ENCODE data around the gene PRKG1. TPM values are rescaled to one million over a fixed set of nuclear protein-coding genes. Genes with fewer than 3 reads are reported as not detected.

Gene PRKG1
- total RNA-seq, 2 donors from 2014 or later = 1.3 to 2.7 TPM

DNA sequence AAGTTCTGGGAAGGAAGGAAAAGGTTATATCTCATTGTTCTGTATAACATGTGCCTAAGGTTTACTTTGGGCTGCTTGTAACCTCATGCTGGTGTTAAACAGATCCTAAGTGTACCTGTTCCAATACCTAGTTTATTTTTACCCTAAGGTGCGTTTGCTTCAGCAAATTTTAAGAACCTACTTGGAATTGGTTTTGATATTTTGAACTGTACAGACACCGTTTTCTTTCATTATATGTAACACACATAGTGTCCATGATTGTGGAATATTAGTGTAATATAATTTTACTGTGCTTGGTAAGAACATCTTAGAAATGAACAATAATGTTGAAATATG, 954.2 kb downstream of the PRKG1 start:
- H3K4me3 Mint-ChIP-seq = no peak overlapping the region
- no peaks in the 10 kb centered on the region for H3K27me3 Mint-ChIP-seq (ENCODE audit: insufficient read depth)
- Histone ChIP-seq H3K27ac (ENCODE audit: low read depth, low read length) (no peak overlapping the region), H3K4me1 (ENCODE audit: control insufficient read depth, insufficient read depth, low read length) (no peaks in the 10 kb centered on the region), H3K36me3 (ENCODE audit: control insufficient read depth, insufficient read depth, low read length) (no peaks in the 10 kb centered on the region), H3K4me3 (ENCODE audit: low read length) (no peak overlapping the region), H3K9ac (ENCODE audit: extremely low read depth, low read length, poor library complexity, severe bottlenecking) (no peak overlapping the region), H3K27me3 (ENCODE audit: control insufficient read depth, insufficient read depth, low read length, poor library complexity, severe bottlenecking) (no peaks in the 10 kb centered on the region), H3K9me3 (ENCODE audit: control insufficient read depth, low read length) (no peaks in the 10 kb centered on the region)
- TF ChIP-seq, protein P1, sequence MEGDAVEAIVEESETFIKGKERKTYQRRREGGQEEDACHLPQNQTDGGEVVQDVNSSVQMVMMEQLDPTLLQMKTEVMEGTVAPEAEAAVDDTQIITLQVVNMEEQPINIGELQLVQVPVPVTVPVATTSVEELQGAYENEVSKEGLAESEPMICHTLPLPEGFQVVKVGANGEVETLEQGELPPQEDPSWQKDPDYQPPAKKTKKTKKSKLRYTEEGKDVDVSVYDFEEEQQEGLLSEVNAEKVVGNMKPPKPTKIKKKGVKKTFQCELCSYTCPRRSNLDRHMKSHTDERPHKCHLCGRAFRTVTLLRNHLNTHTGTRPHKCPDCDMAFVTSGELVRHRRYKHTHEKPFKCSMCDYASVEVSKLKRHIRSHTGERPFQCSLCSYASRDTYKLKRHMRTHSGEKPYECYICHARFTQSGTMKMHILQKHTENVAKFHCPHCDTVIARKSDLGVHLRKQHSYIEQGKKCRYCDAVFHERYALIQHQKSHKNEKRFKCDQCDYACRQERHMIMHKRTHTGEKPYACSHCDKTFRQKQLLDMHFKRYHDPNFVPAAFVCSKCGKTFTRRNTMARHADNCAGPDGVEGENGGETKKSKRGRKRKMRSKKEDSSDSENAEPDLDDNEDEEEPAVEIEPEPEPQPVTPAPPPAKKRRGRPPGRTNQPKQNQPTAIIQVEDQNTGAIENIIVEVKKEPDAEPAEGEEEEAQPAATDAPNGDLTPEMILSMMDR (conservative IDR thresholded peaks at IDR 0.05) = no peak
- H3K9me3 Mint-ChIP-seq = peaks cover 20% of the 10 kb centered on the region
- H3K27ac Mint-ChIP-seq = no peak overlapping the region
- H3K4me1 Mint-ChIP-seq = peaks cover 4% of the 10 kb centered on the region
- 92% methylated on average over 2 of the region's 2 CpGs; no CpG with 5 or more reads in 1 of the 2 experiments for WGBS, 2 experiments (ENCODE audit: insufficient coverage in 1 of 2, insufficient read length in 1 of 2)
- H3K36me3 Mint-ChIP-seq (ENCODE audit: low read depth) = peaks cover 2% of the 10 kb centered on the region
- DNase-seq = no peak

DNA sequence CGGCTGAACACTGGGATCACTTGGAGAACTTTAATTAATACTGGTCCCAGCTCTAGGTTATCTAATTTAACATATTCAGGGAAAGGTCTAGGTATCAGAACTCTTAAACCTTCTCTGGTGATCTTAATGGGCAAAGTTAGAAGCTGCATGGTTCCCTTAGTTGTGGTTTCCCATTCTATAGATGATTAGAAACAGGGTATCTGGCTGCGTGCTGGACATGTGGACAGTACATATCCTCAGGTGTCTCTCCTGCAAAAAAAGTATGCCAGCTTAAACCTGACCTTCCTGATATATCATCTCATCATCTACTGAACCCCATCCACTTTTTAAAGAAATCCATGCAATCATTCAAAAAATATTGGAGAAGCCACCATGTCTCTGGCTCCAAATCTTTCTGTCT, 955.3 kb downstream of the PRKG1 start:
- Mint-ChIP-seq H3K4me1 (peaks cover 13% of the 10 kb centered on the region), H3K36me3 (ENCODE audit: low read depth) (no peaks in the 10 kb centered on the region), H3K9me3 (peaks cover 10% of the 10 kb centered on the region), H3K4me3 (no peak overlapping the region), H3K27me3 (ENCODE audit: insufficient read depth) (no peaks in the 10 kb centered on the region), H3K27ac (no peak overlapping the region)
- Histone ChIP-seq H3K4me3 (ENCODE audit: low read length) (no peak overlapping the region), H3K27me3 (ENCODE audit: control insufficient read depth, insufficient read depth, low read length, poor library complexity, severe bottlenecking) (no peaks in the 10 kb centered on the region), H3K9me3 (ENCODE audit: control insufficient read depth, low read length) (no peaks in the 10 kb centered on the region), H3K36me3 (ENCODE audit: control insufficient read depth, insufficient read depth, low read length) (no peaks in the 10 kb centered on the region), H3K9ac (ENCODE audit: extremely low read depth, low read length, poor library complexity, severe bottlenecking) (no peak overlapping the region), H3K27ac (ENCODE audit: low read depth, low read length) (no peak overlapping the region), H3K4me1 (ENCODE audit: control insufficient read depth, insufficient read depth, low read length) (no peaks in the 10 kb centered on the region)
- TF ChIP-seq, protein P1 (conservative IDR thresholded peaks at IDR 0.05) = no peak
- DNase-seq = no peak
- WGBS, 2 experiments (ENCODE audit: insufficient coverage in 1 of 2, insufficient read length in 1 of 2) = 75% methylated on average over 2 of the region's 2 CpGs

DNA sequence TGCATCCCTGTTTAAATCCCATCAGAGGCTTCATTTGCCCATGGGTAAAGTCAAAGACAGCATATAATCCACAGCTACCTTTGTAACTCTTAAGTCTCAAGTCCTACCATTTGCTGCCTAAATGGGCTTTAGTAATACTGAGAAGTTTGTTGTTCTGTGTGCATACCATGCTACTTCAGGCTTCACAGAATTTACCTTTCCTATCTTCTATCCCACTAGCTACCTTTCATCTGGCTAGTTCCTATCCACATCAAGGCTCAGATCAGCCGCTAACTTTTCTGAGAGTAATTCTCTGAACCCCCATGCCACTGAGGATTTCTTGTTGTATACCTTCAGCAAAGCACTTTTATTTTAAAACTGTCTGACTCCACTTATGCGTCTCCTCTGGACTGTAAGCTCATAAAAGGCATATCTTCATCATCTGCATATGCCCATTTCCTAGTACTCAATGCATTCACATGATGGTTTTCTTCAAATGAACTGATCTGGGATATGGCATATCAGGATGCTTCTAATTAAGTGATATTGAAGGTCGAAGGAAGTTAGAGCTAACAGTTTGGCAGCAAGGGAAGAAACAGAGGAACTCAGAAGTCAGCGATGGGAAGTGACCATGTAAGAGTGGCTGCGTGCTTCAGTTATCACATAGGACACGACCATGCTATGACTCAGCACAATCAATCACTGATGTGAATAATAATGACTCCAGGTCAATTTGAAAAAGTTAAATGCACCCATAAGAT, 955.9 kb downstream of the PRKG1 start:
- H3K27me3 Mint-ChIP-seq (ENCODE audit: insufficient read depth) = no peaks in the 10 kb centered on the region

More for the DNA sequence above, 955.9 kb downstream of the PRKG1 start:
- no peak overlapping the region for H3K27ac ChIP-seq (ENCODE audit: low read depth, low read length)
- no peak for DNase-seq
- Mint-ChIP-seq H3K27ac (no peak overlapping the region), H3K36me3 (ENCODE audit: low read depth) (peaks cover under 1% of the 10 kb centered on the region), H3K9me3 (peaks cover 7% of the 10 kb centered on the region), H3K4me1 (peaks cover 16% of the 10 kb centered on the region), H3K4me3 (no peak overlapping the region)
- 69 to 76% methylated on average over 5 to 6 of the region's 6 CpGs for WGBS, 2 experiments (ENCODE audit: insufficient coverage in 1 of 2, insufficient read length in 1 of 2)
- H3K36me3 ChIP-seq (ENCODE audit: control insufficient read depth, insufficient read depth, low read length) = no peaks in the 10 kb centered on the region
- no peak overlapping the region for H3K4me3 ChIP-seq (ENCODE audit: low read length)
- no peak overlapping the region for H3K9ac ChIP-seq (ENCODE audit: extremely low read depth, low read length, poor library complexity, severe bottlenecking)
- H3K4me1 ChIP-seq (ENCODE audit: control insufficient read depth, insufficient read depth, low read length) = no peaks in the 10 kb centered on the region
- H3K9me3 ChIP-seq (ENCODE audit: control insufficient read depth, low read length) = no peaks in the 10 kb centered on the region
- H3K27me3 ChIP-seq (ENCODE audit: control insufficient read depth, insufficient read depth, low read length, poor library complexity, severe bottlenecking) = no peaks in the 10 kb centered on the region
- TF ChIP-seq, protein P1 (conservative IDR thresholded peaks at IDR 0.05) = no peak
